PC-3 (cell line): ENCODE measurements around the gene HAUS7. TPM values are rescaled to one million over a fixed set of nuclear protein-coding genes. Genes with fewer than 3 reads are reported as not detected.
A peak's percentile ranks its signal among the peaks of the same experiment; 100 is the strongest.

Experiments used
- ATAC-seq: fragments of 200-7000 bp; cut with Tn5 transposase; 2 replicates; pipeline ENCODE4 v1.9.1; 2020; ENCODE audit warnings: mild to moderate bottlenecking, moderate library complexity
- BruUV-seq: library from RNA; stranded (reverse); fragments of 400-500 nt; replicated peaks from 2 replicates; lab custom pipeline; 2021; lab: Mats Ljungman, UMichigan
- CTCF ChIA-PET: fragments of 300-600 bp; sonication (Branson Sonifier 250); formaldehyde crosslinking; loops from one replicate; lab custom pipeline; 2022; ENCODE audit warnings: antibody characterized with exemption; lab: Charles Lee
- POLR2A ChIA-PET: fragments of 300-600 bp; sonication (Branson Sonifier 250); formaldehyde crosslinking; loops from one replicate; lab custom pipeline; 2022; ENCODE audit warnings: antibody characterized with exemption; ENCODE audit not compliant: unreplicated experiment; lab: Charles Lee
- DNase-seq: peaks from one replicate; pipeline ENCODE4 v3.0.0-alpha.2; 2015
- H2AFZ ChIP-seq: fragments of 300-600 bp; sonication (generic); 2 replicates; pipeline ENCODE4 v1.6.0; 2016; ENCODE audit warnings: antibody characterized with exemption, low read length
- H3F3A ChIP-seq: fragments of 300-600 bp; sonication (generic); one replicate; pipeline ENCODE4 v1.6.0; 2017; ENCODE audit warnings: antibody characterized with exemption, low read length, control low read depth, mild to moderate bottlenecking; ENCODE audit not compliant: unreplicated experiment
- H3K27ac ChIP-seq: fragments of 300-600 bp; sonication (generic); 2 replicates; pipeline ENCODE4 v1.5.1; 2016; ENCODE audit warnings: mild to moderate bottlenecking, low read length
- H3K27me3 ChIP-seq: fragments of 300-600 bp; sonication (generic); 2 replicates; pipeline ENCODE4 v1.6.1; 2016; ENCODE audit warnings: low read length, mixed read lengths
- H3K36me3 ChIP-seq: fragments of 300-600 bp; sonication (generic); 2 replicates; pipeline ENCODE4 v1.6.1; 2016; ENCODE audit warnings: low read depth, mixed run types, low read length, mixed read lengths
- H3K4me1 ChIP-seq: fragments of 300-600 bp; sonication (generic); 2 replicates; pipeline ENCODE4 v1.5.1; 2016; ENCODE audit warnings: low read length; ENCODE audit not compliant: insufficient read depth
- H3K4me2 ChIP-seq: fragments of 300-600 bp; sonication (generic); 2 replicates; pipeline ENCODE4 v1.6.0; 2016; ENCODE audit warnings: low read length
- H3K4me3 ChIP-seq: fragments of 300-600 bp; sonication (generic); 2 replicates; pipeline ENCODE4 v1.5.1; 2016; ENCODE audit warnings: mild to moderate bottlenecking, low read length, mixed read lengths
- H3K79me2 ChIP-seq: fragments of 300-600 bp; sonication (generic); 2 replicates; pipeline ENCODE4 v1.6.1; 2017; ENCODE audit warnings: low read length, mixed read lengths
- H3K9ac ChIP-seq: fragments of 300-600 bp; sonication (generic); 2 replicates; pipeline ENCODE4 v1.6.0; 2016; ENCODE audit warnings: mild to moderate bottlenecking, low read length
- H3K9me2 ChIP-seq: fragments of 300-600 bp; sonication (generic); replicated peaks from 2 replicates; pipeline ENCODE4 v1.6.1; 2016; ENCODE audit warnings: mixed run types, low read length, mixed read lengths
- H3K9me3 ChIP-seq: fragments of 300-600 bp; sonication (generic); 2 replicates; pipeline ENCODE4 v1.6.1; 2016; ENCODE audit warnings: low read length, mixed read lengths
- H4K20me1 ChIP-seq: fragments of 300-600 bp; sonication (generic); 2 replicates; pipeline ENCODE4 v1.6.1; 2016; ENCODE audit warnings: low read length, mixed read lengths
- EZH2 ChIP-seq: fragments of 300-600 bp; sonication (generic); IDR thresholded peaks from one replicate; pipeline ENCODE4 v1.6.1; 2017; ENCODE audit warnings: antibody characterized with exemption, mild to moderate bottlenecking, low read length; ENCODE audit not compliant: unreplicated experiment
- EZH2phosphoT487 ChIP-seq: fragments of 300-600 bp; sonication (generic); IDR thresholded peaks from 2 replicates; pipeline ENCODE4 v1.6.1; 2018; ENCODE audit warnings: mild to moderate bottlenecking, antibody characterized with exemption, low read length, borderline replicate concordance
- intact Hi-C: fragments of 100-400 bp; cut with micrococcal nuclease; formaldehyde crosslinking; loops from 2 replicates; pipeline ENCODE4 v1.9.0; 2023
- total RNA-seq: library from RNA; depleted of rRNA; stranded (reverse); fragments of >200 nt; gene quantifications from 2 replicates; pipeline ENCODE4 v1.2.3, GENCODE V29; 2014
- TF ChIP-seq, protein P1 (sequence below): fragments of 300-600 bp; sonication (generic); conservative IDR thresholded peaks from 2 replicates; pipeline ENCODE4 v1.5.1; 2017; ENCODE audit warnings: antibody characterized with exemption, low read depth, mild to moderate bottlenecking, low read length

HAUS7 gene
- total RNA-seq, 1 experiment from 2014 or later, result 46.0 TPM

DNA sequence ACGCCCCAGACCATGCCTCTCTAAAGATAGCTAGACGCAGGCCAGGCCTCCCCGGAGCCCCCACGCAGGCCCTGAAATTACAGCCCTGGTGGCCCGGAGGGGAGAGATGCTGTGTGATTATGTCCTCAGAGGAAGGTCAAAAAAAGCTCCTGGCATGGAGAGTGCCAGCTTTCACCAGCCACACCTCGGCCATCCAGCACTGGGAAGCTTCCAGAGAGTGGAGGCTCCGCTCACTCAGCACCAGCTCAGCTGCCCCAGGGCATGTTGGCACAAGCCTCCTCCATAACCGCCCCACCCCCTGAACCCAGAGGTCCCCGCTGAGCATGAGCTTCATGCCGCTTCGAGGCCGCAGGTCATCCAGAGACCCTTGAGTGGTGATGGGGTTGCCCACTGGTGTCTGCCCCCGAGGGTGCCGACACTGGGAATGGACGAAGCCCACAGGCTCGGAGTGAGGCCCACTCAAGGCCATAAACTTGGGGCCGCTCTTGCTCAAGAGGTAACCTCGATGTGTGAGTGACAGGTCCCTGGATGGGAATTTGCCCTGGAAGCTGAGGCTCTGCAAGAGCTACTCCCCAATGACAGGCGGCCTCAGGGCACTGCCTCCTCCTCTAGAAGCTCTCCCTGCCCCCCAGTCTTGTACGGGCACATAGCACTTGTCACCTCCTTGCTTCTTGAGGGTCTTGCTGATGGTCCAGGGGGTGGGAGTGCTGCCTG is 20.0 kb upstream of the HAUS7 start:
- BruUV-seq, result no TSS peak
- POLR2A ChIA-PET, result no interaction called here

DNA sequence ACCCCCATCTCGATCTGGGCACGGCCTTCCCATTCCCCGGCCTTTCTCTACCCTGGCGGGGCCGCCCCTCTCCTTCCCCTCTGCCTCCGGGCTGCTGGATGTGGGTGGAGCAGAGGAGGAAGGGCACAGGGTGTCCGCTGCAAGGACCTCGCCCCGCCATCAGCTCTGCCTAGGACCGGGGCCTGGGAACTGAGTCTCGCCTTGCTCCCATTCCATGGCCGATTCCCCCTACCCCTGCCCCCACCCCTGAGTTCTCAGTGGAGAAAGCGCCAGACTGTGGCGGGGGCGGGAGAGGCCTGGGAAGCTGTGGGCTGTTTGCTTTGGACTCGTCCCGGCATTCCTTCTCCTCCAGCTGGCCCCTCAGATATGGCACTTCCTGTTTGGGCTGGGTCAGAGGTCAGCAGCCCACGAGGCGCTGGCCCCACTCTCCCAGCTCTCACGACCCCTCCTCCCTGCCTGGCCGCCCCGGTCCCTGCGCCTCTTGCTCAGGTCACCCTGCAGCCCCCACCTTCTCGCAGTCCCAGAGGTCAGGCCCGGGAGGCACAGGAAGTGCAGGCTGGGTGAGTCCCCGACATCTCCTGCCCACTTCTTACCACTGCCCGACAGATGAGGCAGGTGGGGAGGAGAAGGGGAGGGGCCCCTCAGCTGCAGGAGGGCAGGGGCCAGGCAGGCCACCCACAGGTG is 18.0 kb upstream of the HAUS7 start:
- peaks cover 7% of the 10 kb centered on the region; the same call in 1 of the 2 replicates for H3K4me1 ChIP-seq
- ChIA-PET POLR2A (no interaction called here), CTCF (interaction anchor here (0.7 kb wide), 1 partner anchor 17 kb away, joined by 4 read pairs; no protein-coding TSS in a partner anchor)
- intact Hi-C loops, result no loop called here
- H3K79me2 ChIP-seq, result no peaks in the 10 kb centered on the region
- no peak overlapping the region for H3K27ac ChIP-seq
- no peak for ATAC-seq
- H3K27me3 ChIP-seq, result no peaks in the 10 kb centered on the region
- H3K36me3 ChIP-seq, result no peaks in the 10 kb centered on the region
- no peak overlapping the region for H2AFZ ChIP-seq
- DNase-seq, result no peak
- H3K4me3 ChIP-seq, result no peak overlapping the region
- no TSS peak for BruUV-seq
- no peaks in the 10 kb centered on the region for H3K9me2 ChIP-seq
- TF ChIP-seq, protein P1, sequence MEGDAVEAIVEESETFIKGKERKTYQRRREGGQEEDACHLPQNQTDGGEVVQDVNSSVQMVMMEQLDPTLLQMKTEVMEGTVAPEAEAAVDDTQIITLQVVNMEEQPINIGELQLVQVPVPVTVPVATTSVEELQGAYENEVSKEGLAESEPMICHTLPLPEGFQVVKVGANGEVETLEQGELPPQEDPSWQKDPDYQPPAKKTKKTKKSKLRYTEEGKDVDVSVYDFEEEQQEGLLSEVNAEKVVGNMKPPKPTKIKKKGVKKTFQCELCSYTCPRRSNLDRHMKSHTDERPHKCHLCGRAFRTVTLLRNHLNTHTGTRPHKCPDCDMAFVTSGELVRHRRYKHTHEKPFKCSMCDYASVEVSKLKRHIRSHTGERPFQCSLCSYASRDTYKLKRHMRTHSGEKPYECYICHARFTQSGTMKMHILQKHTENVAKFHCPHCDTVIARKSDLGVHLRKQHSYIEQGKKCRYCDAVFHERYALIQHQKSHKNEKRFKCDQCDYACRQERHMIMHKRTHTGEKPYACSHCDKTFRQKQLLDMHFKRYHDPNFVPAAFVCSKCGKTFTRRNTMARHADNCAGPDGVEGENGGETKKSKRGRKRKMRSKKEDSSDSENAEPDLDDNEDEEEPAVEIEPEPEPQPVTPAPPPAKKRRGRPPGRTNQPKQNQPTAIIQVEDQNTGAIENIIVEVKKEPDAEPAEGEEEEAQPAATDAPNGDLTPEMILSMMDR, result no peak
- TF ChIP-seq EZH2 (no peak), EZH2phosphoT487 (no peak)
- no peaks in the 10 kb centered on the region for H4K20me1 ChIP-seq
- no peak overlapping the region for H3K9ac ChIP-seq
- no peaks in the 10 kb centered on the region for H3K9me3 ChIP-seq
- H3K4me2 ChIP-seq, result no peak overlapping the region
- no peaks in the 10 kb centered on the region for H3F3A ChIP-seq

More for the DNA sequence above, 20.0 kb upstream of the HAUS7 start:
- Histone ChIP-seq H2AFZ (no peak overlapping the region), H3K4me2 (no peak overlapping the region), H3F3A (no peaks in the 10 kb centered on the region), H3K79me2 (no peaks in the 10 kb centered on the region), H3K27ac (no peak overlapping the region), H3K4me3 (no peak overlapping the region), H3K36me3 (no peaks in the 10 kb centered on the region), H3K9me3 (no peaks in the 10 kb centered on the region), H3K27me3 (peaks cover 5% of the 10 kb centered on the region), H3K4me1 (peaks cover 7% of the 10 kb centered on the region; the same call in 1 of the 2 replicates), H3K9me2 (no peaks in the 10 kb centered on the region), H3K9ac (no peak overlapping the region), H4K20me1 (no peaks in the 10 kb centered on the region)
- CTCF ChIA-PET, result no interaction called here
- intact Hi-C loops, result no loop called here
- ATAC-seq (peak; percentile 35; the same call in 1 of the 2 replicates), DNase-seq (peak; percentile 38)
- no peak for TF ChIP-seq EZH2phosphoT487
- TF ChIP-seq, protein P1, result no peak
- no peak for TF ChIP-seq EZH2
